Hematopoietic multipotent progenitor cell (in vitro differentiated cells): Measurements from ENCODE around the gene MS4A14. TPM values are rescaled to one million over a fixed set of nuclear protein-coding genes. Genes with fewer than 3 reads are reported as not detected.
"Not testable (repeated sequence)": the region's sequence is repeated elsewhere in the genome, so short reads cannot be mapped to it uniquely, and the experiment has no call there.

Source experiments
- DNase-seq, 3 donors: peaks; one replicate each; pipeline ENCODE4 v3.0.0-alpha.2; 2011 to 2015; ENCODE audit warnings: low read depth in 2 of 3, low spot score in 2 of 3
- total RNA-seq: library from RNA; depleted of rRNA; stranded (reverse); fragments of >200 nt; gene quantifications from one replicate; pipeline ENCODE4 v1.2.3, GENCODE V29; 2012

MS4A14 gene
- total RNA-seq, 1 donor, result under 0.01 TPM

DNA sequence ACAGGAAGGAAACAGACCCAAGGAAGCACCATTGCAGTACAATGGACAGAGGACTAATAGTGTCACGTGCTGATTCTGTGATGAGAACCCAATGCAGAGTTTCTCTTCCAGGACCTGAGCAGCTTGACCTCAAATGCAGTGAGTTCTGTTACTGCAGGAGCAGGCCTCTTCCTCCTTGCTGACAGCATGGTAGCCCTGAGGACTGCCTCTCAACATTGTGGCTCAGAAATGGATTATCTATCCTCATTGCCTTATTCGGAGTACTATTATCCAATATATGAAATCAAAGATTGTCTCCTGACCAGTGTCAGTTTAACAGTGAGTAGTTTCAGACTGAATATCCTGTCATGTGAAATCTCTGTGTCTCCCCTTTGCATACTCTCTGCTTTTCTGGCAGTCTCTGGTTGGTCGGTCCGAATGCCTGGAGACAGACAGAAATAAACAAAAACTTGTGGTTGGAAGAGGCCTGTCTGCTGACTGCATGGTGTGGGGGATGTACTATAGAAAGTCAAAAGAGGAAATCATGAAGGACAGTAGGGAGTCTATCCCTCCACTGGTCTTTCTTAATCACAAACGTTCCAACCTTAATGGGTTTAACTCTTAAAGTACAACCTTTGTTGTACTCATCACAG lies 6.9 kb upstream of the MS4A14 start:
- DNase-seq, result peak in 2 of 3 donors; percentile 21 to 42

DNA sequence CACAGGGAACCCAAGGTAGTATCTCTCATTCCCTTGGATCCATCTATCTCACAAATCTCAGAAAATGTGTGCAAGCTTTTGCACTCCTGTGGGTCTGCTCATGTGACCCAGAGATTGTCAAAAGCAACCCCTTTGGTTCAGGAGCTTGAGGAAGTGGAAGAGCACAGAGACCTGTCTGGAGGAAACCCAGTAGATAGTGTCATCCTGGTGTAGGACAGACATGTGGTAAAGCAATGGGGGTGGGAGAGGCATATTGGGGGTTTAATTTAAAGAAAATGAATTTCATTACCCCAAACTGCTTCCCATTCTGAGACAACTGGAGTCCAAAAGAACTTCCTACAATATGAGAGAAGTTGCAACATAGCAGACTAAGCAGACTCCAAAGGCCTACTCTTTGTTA lies 5.8 kb upstream of the MS4A14 start:
- DNase-seq, result no peak

DNA sequence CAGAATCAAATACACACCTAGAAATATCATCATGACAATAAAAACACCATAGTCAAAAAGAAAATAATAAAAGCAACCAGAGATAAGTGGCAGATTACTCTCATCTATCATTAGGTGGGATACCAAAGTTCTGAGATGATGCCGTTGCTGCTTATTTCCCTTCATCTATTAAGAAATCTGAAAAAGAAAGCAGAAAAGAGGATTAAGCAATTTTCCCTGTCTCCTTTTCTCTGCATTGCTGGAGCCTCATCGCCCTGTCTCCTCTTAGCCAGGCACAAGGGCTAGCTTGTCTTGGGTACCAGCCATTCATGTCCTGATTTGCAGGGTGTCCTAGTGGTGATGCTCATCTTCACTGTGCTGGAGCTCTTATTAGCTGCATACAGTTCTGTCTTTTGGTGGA lies 3.9 kb upstream of the MS4A14 start:
- DNase-seq, result no peak

DNA sequence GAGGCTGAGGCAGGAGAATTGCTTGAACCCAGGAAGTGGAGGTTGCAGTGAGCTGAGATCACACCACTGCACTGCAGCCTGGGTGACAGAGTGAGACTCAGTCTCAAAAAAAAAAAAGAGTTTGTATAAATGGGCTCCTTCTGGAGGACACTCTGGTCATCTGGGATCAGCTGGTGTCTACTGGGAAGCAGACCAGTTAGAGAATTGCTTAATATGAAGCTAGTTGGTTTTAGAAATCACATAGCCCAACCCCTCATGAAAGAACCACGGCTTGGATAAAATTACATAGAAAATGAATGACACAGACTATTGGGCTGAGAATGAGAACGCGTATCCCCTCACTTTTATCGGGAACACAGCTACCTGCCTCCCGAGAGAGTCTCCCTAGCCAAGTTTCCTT lies 3.2 kb upstream of the MS4A14 start:
- no peak for DNase-seq

DNA sequence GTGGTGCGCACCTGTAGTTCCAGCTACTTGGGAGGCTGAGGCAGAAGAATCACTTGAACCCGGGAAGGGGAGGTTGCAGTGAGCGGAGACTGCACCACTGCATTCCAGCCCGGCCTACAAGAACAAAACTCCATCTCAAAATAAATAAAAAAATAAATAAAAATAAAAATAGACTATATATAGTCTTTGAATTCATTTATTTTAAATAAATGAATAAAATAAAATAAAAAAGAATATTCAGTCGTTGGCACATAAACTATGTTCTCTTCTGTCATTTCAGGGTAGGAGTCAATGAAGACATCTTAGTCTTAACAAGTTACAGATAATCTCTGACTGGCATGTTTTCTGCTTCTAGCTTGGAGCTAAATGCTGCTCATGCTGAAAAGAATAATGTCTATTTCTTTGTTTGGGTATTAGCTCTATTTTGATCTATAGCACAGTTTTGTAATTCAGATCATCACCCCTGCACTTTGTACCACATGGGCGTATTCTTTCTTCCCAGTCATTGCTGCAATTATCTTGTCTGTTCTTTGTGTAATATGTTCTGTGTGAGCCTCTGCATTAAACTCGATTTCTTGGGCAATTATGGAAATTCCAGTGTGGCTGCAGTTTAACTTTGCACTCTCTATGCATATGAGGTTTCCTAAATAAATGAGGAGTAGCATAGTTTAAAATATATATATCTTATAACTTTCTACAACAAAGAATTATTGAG lies 1.4 kb upstream of the MS4A14 start:
- DNase-seq, result no peak

DNA sequence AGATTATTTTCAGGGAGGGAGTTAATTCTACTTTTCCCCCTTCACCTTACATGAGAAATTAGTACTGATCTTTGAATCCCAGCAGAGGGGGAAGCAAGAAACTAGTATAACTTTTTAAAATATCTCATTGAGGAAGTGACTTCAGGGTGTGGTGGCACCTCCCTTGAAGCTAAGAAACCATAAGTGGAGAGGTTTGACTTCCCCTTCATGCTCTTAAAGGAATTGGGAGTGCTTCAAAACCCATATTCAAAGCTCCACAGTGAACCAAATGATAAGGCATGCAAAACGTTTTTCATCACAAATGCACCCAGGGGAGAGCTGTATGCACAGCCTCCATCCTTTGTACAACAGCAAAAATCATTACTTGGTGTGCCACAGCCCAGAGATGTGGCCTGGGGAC lies 540 bp downstream of the MS4A14 start:
- DNase-seq, result peak in 2 of 3 donors; percentile 24 to 66

DNA sequence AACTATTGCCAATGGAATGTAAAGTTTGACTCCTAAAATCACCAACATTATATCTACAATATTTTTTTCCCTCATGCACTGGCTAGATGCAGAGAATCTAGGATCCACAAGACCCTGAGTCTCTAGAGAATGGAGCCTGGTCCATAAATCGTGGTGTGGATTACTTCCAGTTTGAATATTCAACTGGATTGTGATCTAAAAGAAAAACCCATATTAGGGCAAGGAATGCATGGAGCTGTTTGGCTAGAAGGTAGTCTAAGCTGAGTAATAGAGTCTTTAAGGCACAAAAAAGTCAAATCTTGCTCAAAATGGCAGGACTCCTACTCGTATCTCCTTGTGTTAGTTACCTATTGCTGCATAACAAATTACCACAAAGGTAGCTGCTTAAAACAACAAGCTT lies 23.8 kb downstream of the MS4A14 start:
- no peak for DNase-seq

DNA sequence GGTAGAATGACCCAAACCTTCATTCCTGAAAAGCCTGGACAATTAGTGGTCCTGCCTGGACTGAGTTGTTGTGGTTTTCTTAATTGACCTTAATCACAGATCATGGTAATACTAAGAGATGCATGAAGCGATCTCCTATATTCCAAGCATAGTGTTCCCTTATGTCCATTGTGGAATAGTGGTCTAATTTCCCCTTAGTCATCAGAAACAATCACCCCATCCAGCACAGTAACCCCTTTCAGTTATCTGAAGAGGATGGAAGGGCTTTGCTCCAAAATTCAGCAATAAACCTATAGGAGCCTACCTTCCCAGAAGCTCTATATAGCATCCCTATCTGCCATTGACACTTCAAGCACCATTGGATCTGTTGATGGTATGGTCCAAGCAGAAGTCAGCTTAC lies 26.4 kb downstream of the MS4A14 start:
- DNase-seq, result no peak

DNA sequence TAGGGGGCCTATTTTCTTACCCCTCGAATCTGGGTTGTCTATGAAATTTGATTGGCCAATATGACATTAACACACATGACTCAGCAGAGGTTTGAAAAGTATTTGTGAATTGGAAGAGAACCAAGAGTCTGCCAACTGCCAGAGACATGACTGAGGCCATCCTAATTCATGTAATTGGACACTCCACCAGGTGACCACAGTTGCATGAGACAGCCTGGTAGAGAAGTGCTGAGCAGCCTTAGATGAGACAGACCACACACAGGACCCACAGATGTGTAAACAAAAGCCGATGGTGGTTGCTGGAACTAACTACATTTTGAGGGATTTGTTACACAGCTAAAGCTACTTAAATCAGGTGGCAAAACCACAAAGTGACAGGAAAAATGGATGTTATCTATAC lies 32.3 kb downstream of the MS4A14 start:
- DNase-seq, result peak in 1 of 3 donors; percentile 10

DNA sequence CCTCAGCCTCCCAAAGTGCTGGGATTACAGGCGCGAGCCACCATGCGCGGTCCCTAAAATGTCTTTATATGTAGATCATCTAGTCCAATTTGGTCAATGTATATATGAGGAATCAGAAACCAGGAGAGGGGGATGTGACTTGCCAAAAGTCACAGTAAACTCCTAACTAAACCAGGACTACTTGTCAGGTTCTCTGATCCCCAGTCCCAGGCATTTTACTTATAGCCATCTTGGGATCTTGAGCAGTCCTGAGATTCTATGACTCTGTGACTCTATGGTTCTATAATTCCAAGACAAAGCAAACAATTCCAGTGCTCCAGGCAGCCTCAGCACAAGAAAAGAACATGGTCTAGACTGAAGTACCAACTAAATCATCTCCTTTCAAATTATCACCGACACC lies 33.0 kb downstream of the MS4A14 start, which contains the start of gene MS4A5:
Gene MS4A5 (plus strand): TSS at position 301 of the 400 bp plus-strand sequence. CDS start 103 bp downstream, outside the sequence.
- DNase-seq, result no peak

DNA sequence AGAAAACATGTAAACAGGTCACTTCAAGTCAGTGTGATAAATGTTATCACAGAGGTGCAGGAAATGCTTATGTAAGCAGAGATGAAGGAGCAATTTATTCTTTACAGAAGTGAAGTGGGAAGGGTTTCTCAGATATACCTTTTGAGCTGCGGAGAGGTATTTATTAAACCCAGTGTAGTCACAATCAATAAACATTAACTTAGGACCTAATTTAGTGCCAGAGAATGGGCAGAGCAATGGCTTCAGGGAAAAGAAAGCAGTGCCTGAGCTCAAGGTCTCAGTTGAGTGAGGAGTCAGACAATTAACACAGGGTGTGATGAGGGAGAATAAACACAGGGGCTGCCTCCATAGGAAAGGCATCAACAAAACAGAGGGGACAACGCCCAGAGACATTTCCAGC lies 35.0 kb downstream of the MS4A14 start:
- DNase-seq, result no peak

DNA sequence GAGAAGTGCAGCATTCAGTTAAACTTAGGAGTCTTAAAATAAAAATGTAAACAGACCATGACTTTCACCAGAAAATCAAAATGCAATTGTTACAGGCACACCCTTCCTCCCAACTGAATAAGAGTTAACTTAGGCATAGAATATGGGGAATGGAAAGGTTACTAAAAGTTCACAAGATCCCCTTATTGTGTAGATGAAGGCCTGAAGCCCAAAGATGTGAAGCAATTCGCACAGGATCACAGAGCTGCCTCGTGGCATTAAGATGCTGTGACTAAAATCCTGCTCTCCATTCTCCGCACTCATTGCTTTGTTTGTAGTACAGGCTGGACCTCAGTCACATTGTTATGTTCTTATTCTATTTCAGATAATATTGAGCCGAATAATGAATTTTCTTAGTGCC lies 37.1 kb downstream of the MS4A14 start:
- no peak for DNase-seq

DNA sequence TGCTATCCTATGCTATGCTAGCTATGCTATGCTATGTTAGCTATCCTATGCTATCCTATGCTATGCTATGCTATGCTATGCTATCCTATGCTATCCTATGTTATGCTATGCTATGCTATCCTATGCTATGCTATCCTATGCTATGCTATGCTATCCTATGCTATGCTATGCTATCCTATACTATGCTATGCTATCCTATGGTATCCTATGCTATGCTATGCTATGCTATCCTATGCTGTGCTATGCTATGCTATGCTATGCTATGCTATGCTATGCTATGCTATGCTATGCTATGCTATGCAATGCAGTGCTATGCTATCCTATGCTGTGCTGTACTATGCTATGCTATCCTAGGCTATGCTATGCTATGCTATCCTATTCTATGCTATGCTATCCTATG lies 50.8 kb downstream of the MS4A14 start:
- DNase-seq, result no peak

DNA sequence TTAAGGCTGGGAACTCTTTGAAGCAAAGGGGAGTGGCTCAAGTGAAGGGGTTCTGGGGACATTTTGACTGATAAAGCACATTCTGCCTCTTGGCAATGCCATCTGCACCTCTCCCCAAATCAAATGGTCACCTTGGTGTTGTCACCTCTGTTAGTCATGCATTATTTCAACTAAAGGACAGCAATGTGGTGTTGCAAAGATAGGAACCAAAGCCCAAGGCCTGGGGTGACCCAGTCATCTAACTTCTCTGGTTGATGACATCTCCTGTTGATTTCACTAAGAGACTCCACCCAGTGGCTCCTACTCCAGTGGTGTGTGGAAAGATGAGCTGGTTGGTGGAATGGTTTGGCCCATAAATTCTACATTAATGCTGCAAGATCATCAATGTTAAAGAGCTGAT lies 51.6 kb downstream of the MS4A14 start:
- DNase-seq, result no peak

DNA sequence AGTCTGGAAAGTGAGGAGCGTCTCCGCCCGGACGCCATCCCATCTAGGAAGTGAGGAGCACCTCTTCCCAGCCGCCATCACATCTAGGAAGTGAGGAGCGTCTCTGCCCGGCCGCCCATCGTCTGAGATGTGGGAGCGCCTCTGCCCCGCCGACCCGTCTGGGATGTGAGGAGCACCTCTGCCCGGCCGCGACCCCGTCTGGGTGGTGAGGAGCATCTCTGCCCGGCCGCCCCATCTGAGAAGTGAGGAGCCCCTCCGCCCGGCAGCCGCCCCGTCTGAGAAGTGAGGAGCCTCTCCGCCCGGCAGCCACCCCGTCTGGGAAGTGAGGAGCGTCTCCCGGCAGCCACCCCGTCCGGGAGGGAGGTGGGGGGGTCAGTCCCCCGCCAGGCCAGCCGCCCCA lies 54.9 kb downstream of the MS4A14 start:
- DNase-seq, result not testable (repeated sequence)

DNA sequence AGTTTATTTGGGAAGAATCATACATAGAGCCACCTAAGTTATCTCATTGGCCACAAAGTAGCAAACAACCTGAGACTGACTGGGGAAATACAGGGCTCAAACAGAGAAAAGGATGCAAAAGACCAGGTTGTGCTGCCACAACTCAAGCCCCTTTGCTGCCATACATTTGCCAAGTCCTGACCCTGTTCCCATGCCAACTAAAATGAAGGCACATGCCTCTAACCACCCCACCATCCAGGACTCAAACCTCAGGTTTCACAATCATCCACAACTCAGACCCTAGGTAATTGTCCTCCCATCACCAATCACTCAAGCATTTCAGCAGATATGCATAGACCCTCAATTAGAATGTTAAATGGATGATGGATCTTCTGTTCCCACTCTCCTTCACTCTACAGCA lies 58.0 kb downstream of the MS4A14 start:
- no peak for DNase-seq

DNA sequence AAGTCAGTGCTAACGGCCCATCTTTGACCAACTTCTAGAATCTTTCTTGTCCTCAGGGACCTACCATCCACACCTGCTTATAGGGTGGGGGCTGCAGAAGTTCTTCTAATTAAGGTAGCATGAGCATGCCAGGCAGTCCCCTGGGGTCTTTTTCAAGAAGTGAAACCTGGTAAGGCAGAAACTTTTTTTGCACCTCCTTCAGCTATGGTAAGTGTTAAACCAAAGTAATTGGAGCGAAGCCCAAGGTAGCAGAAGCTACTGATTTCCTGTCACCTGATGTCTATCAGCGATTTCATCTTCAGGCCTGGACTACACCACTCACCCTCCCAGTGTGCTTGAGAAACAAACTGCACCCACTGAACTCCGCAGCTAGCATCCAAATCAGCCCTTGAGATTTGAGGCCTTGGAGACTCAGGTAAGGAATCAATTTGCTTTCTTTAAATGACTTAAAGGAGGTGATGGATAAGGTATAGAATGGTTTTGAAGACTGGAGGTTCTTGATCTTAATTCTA lies 59.3 kb downstream of the MS4A14 start, which contains the start of gene MS4A1:
Gene MS4A1 (plus strand): TSS at position 317 of the 512 bp plus-strand sequence. CDS start 6,528 bp downstream, outside the sequence.
- peak in 1 of 3 donors; percentile 17 for DNase-seq

DNA sequence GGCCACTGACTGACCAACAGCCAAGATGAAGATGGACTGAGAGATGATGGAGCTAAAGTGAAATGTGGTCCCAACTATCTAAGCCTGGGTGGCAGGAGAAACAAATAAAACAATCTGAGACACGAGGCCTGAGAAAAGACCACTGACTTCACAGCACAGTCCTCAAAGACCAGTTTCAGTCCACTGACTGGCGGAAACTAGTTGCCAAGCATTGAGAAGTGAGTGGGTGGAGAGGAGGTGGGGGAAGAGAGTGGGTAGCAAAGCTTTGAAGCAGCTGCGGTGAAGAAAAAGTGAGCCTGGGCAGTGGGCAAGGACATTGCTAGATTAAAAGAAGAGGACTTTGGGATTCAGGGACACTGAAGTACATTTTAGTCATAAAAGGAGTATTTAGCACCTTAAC lies 61.3 kb downstream of the MS4A14 start:
- no peak for DNase-seq

DNA sequence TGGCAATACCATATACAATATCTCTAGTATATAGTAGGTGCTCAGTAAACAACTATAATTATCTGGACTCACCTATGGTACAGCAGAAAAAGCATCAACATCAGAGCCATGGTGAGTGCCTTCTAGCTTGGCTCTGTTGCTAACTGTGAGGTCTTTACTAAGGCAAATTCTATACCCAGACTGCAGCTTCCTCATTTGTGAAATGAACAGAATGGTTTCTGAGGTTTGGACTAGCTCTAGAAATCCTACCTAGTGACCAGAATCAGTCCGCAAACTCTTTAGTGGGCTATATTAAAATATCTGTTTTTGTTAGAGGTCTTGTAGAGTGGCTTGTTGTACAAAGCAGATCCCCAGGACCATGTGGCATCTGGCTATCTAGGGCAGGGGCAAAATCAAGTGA lies 63.1 kb downstream of the MS4A14 start:
- no peak for DNase-seq
